Stimulated activated naive CD8-positive, alpha-beta T cell treated with anti-CD3 and anti-CD28 coated beads, Interleukin-15, amount 100 ng/mL, for 72 hours (primary cell): ENCODE data around the gene KLF15.
"Not testable (repeated sequence)": the region's sequence is repeated elsewhere in the genome, so short reads cannot be mapped to it uniquely, and the experiment has no call there.

Experiments used
- ATAC-seq: fragments of 150-1000 bp; cut with Tn5 transposase; 2 replicates; pipeline ENCODE4 v1.10.0; 2021; ENCODE audit warnings: mild to moderate bottlenecking, moderate library complexity
- DNase-seq, 2 donors: peaks; one replicate each; pipeline ENCODE4 v3.0.0; 2021 to 2022
- H3K27ac Mint-ChIP-seq, 2 donors: one replicate each; pipeline ENCODE4 v1.8.0; 2022; ENCODE audit warnings: mild to moderate bottlenecking in 2 of 2, mixed read lengths in 2 of 2, moderate library complexity in 2 of 2
- H3K27me3 Mint-ChIP-seq: one replicate; pipeline ENCODE4 v1.8.0; 2022; ENCODE audit warnings: mixed read lengths
- H3K4me1 Mint-ChIP-seq: one replicate; pipeline ENCODE4 v1.8.0; 2022; ENCODE audit warnings: mild to moderate bottlenecking, mixed read lengths
- H3K4me3 Mint-ChIP-seq, 2 donors: one replicate each; pipeline ENCODE4 v1.8.0; 2022; ENCODE audit warnings: mild to moderate bottlenecking in 2 of 2, mixed read lengths in 2 of 2, moderate library complexity in 1 of 2
- H3K9me3 Mint-ChIP-seq, 2 donors: one replicate each; pipeline ENCODE4 v1.8.0; 2022; ENCODE audit warnings: mixed read lengths in 2 of 2

Gene KLF15

DNA sequence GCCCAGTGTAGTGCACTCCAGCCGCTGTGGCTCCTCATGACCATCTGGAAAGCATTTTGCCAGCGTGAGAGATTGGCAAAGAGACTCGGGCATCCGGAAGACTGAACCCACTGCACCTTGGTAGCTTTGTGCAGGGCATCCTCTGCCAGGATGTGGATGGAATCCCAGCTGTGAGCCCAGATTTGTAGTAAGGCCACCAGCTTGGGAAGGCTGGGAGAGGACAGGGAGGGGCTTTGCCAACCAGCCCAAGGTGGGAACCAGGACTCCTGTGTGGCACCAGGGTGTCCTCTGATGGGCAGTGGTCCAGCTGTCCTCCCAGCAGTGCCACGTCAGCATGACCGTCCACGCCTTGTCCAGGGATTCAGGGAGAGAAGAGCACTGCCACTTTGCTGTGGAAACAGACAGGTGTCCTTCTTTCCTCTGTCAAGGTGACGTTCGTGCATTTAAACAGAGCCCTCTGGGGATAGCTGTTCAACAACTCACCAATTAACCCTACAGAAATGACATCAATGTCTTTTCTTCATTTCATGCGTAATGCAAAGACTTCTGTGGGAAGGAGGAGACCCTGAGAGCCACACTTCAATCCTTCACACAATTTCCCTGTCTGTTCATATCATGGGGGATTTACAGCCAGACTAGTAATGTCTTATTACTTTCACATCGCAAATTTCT lies 19.1 kb downstream of the KLF15 start:
- H3K9me3 Mint-ChIP-seq, result no peaks in the 10 kb centered on the region
- H3K4me1 Mint-ChIP-seq, result no peaks in the 10 kb centered on the region
- H3K4me3 Mint-ChIP-seq, result no peak overlapping the region
- DNase-seq (no peak), ATAC-seq (no peak)
- no peak overlapping the region for H3K27ac Mint-ChIP-seq
- H3K27me3 Mint-ChIP-seq, result peaks cover 31% of the 10 kb centered on the region

DNA sequence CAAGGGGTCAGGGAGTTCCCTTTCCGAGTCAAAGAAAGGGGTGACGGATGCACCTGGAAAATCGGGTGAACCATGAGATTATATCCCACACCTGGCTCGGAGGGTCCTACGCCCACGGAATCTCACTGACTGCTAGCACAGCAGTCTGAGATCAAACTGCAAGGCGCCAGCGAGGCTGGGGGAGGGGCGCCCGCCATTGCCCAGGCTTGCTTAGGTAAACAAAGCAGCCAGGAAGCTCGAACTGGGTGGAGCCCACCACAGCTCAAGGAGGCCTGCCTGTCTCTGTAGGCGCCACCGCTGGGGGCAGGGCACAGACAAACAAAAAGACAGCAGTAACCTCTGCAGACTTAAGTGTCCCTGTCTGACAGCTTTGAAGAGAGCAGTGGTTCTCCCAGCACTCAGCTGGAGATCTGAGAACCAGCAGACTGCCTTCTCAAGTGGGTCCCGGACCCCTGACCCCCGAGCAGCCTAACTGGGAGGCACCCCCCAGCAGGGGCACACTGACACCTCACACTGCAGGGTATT lies 25.3 kb downstream of the KLF15 start:
- DNase-seq, result peak in 1 of 2 donors; percentile 0
- not testable (repeated sequence) for H3K4me3 Mint-ChIP-seq, H3K4me1 Mint-ChIP-seq, ATAC-seq, H3K27ac Mint-ChIP-seq
- Mint-ChIP-seq H3K27me3 (peaks cover 35% of the 10 kb centered on the region), H3K9me3 (peaks cover 12 to 22% of the 10 kb centered on the region in 2 donors)

DNA sequence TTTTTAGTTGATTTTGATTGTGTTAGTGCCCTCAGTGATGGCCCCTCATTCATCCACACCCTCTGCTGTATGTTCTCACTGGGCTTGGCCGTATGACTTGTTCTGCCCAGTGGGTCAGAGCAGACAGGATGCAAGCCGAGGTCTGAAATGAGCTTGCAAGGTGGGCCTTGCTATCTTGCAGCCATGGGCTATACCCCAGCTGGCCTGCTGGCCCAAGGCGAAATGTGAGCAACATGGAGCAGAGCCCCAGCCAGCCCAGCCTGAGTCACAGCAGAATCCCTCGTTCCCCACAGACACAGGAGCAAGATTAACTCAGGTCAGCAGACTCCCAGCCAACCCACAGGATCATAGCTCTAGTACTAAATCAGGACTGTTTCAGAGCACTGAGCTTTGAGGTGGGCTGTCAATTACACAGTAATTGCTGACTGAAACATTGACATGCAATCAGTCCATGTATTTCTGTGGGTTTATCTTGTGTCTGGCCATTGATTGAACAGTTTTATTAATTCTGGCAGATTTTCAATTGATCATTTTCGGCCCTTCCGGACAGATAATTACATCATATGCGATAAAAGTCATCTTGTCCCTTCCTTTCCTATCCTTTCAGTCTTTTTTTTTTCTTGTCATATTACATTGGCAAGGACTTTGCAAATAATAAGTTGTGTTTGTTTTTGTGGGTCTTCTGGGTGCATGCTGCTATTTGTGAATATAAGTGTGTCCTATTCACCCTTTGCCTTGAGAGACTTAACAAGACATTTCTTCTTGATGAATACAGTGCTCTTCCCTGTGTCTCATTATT lies 27.1 kb downstream of the KLF15 start:
- no peak for ATAC-seq
- Mint-ChIP-seq H3K4me1 (no peaks in the 10 kb centered on the region), H3K27me3 (peaks cover 35% of the 10 kb centered on the region), H3K4me3 (no peak overlapping the region), H3K9me3 (peaks cover 16 to 29% of the 10 kb centered on the region in 2 donors), H3K27ac (no peak overlapping the region)
- no peak for DNase-seq

DNA sequence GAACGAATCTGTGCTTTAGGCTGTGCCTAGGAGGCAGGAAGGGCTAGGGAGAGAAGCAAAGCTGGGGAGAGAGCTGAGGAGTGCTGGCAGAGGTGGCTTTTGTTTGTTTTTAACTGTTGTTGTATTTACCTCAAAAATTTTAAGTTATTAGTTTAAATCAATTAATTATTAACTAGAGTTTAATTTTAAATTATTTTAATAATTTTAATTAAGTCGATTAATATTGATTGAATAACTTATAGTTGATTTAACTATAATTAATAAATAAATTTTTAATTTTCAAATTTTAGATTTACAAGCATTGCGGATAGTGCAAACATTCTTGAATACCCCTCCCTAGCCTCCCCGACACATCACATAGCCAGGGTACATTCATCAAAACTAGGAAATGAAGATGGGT lies 30.6 kb downstream of the KLF15 start:
- no peaks in the 10 kb centered on the region for H3K4me1 Mint-ChIP-seq
- no peak overlapping the region for H3K4me3 Mint-ChIP-seq
- ATAC-seq (no peak), DNase-seq (no peak)
- H3K27me3 Mint-ChIP-seq, result peaks cover 35% of the 10 kb centered on the region
- no peak overlapping the region for H3K27ac Mint-ChIP-seq
- peaks cover 16 to 28% of the 10 kb centered on the region in 2 donors for H3K9me3 Mint-ChIP-seq

DNA sequence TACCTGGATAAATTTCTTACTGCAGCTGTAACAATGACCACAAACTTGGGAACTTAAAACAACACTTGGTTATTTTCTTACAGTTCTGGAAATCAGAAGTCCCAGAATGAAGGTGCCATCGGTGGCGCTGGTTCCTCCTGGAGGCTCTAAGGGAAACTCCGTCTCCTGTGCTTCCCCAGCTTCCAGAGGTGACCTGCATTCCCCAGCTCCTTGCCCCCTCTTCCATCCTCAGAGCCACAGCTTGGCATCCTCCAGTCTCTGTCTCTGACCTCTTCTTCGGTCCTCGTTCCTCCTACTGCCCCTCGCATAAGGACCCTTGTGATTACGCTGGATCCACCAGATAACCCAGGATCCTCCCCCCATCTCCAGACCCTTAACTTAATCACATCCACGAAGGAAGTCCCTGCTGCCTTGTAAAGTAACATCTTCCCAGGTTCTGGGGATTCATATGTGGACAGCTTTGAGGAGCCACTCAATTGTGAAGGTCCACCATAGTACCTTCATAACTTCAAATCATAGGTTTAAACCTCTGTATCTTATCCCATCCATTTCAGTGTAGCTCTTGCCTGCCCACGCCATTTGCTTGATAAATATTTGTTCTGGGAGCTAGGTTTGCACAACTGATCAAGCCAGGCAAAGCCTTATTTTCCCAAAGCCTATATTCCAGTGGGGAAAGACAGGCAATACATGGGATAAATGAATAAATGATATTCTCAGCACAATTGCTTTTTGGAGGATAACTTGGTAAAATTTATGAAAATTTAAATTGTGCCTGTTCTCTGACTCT lies 34.8 kb downstream of the KLF15 start:
- peaks cover 4 to 7% of the 10 kb centered on the region in 2 donors for H3K9me3 Mint-ChIP-seq
- no peaks in the 10 kb centered on the region for H3K4me1 Mint-ChIP-seq
- ATAC-seq (no peak), DNase-seq (no peak)
- H3K27ac Mint-ChIP-seq, result no peak overlapping the region
- no peaks in the 10 kb centered on the region for H3K27me3 Mint-ChIP-seq
- no peak overlapping the region for H3K4me3 Mint-ChIP-seq

DNA sequence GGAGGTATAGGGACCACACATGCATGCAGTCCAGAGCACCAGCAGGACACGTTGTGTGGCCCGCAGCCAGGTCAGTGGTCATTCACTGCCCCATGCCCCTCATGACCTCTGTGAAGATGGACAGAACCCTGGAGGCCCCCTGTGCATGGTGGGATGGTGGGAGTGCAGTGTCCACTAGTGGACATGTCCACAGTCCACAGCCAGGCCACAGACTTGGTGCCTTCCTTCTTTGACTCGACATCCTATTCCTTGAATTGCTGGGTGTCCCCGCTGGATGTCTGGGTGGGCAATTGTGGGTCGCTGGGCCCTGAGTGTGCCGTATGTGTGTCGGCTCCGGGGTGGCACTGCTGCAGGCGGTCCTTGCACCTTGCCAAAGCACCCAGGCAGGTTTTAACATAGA lies 35.7 kb downstream of the KLF15 start:
- no peaks in the 10 kb centered on the region for H3K27me3 Mint-ChIP-seq
- no peak overlapping the region for H3K27ac Mint-ChIP-seq
- DNase-seq, result peak in 1 of 2 donors; percentile 7
- no peaks in the 10 kb centered on the region for H3K4me1 Mint-ChIP-seq
- H3K9me3 Mint-ChIP-seq, result peaks cover 3 to 4% of the 10 kb centered on the region in 2 donors
- H3K4me3 Mint-ChIP-seq, result no peak overlapping the region
- ATAC-seq, result no peak

DNA sequence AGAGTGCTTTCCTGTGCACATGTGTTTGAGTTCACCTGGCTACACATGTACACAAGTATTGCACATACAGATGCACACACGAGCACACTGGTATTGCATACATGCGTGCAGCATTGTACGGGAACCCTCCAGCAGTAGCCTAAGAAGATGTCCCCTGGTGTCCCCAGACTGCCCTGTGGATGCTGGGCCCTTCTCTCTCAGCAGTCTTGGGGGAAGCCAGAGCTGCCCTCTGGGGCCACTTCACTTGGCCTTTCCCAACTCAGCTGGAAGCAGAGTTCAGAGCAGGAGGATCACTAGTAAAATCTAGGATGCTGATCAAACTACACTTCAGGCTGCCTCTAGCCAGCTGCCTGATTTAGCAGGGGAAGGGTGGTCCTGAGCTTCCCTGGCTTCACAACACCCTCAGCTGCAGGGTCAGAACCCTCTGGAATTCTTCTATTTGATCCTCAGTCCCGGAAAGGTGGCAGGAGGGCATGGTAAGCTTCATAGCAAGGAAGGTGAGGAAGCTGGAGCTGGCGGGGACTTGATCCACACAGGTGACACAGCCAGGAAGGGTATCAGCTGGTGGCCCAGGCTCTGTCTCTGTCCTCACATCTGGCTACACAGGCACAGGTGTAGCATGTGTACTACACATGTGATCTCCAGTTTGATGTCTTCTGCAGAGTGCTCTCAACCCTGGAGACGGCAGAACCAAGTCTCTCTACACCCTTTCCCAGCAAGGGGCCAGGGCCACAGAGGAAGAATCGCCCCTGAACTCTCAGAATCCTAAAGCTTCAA lies 36.5 kb downstream of the KLF15 start:
- Mint-ChIP-seq H3K4me1 (no peaks in the 10 kb centered on the region), H3K4me3 (no peak overlapping the region), H3K27ac (no peak overlapping the region), H3K9me3 (no peaks in the 10 kb centered on the region), H3K27me3 (no peaks in the 10 kb centered on the region)
- DNase-seq, result no peak
- ATAC-seq, result peak; percentile 17

DNA sequence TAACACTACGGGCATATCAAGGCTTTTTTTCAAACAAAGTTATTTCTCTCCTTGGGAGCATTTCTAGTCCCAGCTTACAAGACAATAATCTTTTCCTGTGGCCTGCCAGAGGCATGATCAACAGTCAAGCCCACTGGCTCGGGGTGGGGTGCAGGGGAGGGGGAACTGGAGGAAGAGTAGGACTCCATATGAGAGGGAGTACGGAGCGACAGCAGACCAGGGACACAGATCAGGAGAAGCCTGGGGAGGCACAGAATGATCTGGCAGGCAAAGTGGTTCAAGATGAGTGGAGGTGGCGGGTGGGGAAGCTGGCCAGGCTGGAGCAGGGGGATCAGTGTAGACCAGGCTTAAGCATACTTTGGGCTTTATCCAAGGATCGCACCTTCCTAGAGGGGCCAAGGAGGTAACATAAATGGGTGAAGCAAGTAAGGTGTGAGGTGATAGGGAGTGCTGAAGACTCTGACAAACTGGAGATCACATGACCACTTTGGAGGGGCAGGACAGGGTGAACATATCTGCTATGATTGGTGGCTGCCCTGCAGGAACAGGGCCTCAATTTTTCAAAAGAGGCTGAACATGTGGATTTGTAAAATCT lies 37.4 kb downstream of the KLF15 start:
- Mint-ChIP-seq H3K9me3 (no peaks in the 10 kb centered on the region), H3K27me3 (no peaks in the 10 kb centered on the region), H3K4me1 (no peaks in the 10 kb centered on the region), H3K27ac (no peak overlapping the region), H3K4me3 (no peak overlapping the region)
- DNase-seq (peak in 1 of 2 donors; percentile 5), ATAC-seq (no peak)

DNA sequence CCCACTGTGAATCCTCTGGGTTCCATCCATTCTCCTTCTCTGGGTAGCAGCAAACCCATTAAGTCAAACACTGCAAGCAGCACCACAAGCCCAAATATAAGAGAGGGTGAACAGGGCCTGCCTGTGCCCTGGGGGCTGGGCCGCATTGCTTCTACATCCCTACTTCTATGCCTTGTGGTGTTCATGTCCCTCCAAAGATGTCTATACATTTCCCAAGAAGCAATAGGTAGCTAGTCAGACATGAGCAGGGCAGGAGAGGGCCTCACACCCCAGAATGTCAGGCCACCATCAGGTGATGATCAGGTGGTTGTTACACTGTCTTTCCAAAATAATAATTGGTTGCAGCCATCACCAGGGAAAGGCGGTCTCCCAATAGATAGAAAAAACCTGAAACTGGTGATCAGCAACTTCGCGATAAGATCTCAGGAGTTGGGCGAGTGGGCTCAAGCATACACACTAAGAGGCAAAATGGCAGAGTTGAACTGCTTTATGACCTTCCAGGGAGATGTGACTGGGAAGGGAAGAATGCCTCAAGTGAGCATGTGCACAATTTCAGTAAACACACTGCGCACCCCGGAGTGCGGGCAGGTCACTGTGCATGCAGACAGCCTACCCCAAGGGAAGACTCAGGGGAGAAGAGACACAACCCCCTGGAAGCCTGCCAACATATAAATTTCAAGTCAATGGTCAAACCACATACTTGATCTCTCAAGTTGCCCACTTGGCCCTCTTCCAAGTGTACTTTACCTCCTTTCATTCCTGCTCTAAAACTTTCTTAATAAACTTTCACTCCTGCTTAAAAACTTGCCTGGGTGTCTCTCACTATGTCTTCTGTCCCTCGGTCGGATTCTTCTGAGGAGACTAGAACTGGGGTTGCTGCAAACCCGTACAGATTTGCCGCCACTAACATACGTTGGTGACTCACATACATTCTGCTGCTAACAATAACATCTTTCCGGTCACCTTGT lies 39.9 kb downstream of the KLF15 start:
- H3K9me3 Mint-ChIP-seq, result no peaks in the 10 kb centered on the region
- no peak overlapping the region for H3K27ac Mint-ChIP-seq
- no peaks in the 10 kb centered on the region for H3K4me1 Mint-ChIP-seq
- no peak for DNase-seq
- ATAC-seq, result no peak
- no peak overlapping the region for H3K4me3 Mint-ChIP-seq
- no peaks in the 10 kb centered on the region for H3K27me3 Mint-ChIP-seq

DNA sequence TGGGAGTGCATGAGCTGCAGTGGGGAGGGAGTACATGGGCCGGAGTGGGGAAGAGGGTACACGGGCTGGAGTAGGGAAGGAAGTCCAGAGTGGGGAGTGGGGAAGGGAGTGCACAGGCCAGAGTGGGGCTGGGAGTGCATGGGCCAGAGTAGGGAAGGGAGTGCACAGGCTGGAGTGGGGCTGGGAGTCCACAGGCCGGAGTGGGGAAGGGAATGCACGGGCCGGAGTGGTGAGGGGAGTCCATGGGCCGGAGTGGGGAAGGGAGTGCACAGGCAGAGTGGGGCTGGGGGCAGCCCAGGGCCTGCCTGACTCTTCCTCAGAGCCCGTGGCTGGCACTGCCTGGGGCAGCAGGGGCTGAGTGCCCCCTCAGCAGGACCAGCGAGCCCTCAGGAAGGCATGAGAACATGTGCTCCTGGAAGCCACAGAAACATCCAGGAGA lies 40.7 kb downstream of the KLF15 start:
- H3K27ac Mint-ChIP-seq, result no peak overlapping the region
- DNase-seq (no peak), ATAC-seq (peak; percentile 33)
- H3K27me3 Mint-ChIP-seq, result peaks cover 4% of the 10 kb centered on the region
- no peaks in the 10 kb centered on the region for H3K9me3 Mint-ChIP-seq
- no peaks in the 10 kb centered on the region for H3K4me1 Mint-ChIP-seq
- H3K4me3 Mint-ChIP-seq, result no peak overlapping the region

DNA sequence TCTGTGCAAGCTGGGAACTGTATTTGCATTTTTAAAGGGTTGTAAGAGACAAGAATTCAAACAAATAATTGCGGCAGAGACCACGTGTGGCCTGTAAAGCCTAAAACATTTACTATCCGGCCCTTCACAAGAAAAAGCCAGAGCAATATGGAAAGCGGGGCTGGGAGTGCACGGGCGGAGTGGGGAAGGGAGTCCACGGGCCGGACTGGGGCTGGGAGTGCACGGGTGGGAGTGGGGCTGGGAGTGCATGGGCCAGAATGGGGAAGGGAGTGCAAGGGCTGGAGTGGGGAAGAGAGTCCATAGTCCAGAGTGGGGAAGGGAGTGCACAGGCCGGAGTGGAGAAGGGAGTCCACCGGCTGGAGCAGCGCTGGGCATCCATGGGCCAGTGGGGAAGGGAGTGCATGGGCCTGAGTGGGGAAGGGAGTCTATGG lies 41.2 kb downstream of the KLF15 start:
- DNase-seq, result no peak
- peak; percentile 37 for ATAC-seq
- peaks cover 9% of the 10 kb centered on the region for H3K27me3 Mint-ChIP-seq
- H3K4me3 Mint-ChIP-seq, result no peak overlapping the region
- no peaks in the 10 kb centered on the region for H3K9me3 Mint-ChIP-seq
- no peaks in the 10 kb centered on the region for H3K4me1 Mint-ChIP-seq
- peak overlapping the region in 1 of 2 donors; percentile 71 for H3K27ac Mint-ChIP-seq

DNA sequence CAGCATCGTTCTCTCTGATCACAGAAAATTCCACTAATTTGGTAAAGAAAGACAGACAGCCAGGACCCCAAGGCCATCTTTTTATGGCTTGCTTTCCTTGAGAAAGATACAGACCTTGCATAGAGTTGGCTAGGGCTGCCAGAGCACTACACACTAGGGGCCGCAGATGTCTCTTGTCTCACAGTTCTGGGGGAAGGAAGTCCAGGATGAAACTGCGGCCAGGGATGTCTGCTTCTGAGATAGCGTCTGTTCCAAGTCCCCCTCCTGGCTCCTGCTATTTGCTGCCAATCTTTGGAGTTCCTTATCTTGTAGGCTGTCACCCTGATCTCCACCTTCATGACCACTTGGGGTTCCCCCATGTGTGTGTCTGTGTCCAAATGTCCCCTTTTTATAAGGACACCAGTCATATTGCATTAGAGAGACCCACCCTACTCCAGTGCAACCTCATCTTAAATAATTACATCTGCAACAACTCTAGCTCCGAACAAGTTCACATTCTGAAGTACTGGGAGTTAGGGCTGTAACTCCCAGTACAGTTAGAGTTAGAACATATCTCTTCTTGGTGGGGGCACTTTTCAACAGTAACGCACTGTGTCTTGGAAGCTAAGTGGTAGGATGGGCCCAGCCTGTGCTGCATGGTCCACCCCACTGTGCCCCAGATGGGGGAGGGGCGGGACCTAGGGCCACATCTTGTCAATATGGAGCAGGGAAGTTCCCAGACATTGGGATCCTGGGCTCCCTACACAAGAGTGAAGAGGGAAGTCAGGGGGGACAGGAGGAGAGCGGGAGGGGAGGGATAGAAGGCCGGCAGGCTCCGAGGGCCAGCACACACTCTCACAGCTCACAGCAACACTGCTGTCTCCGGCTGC lies 42.2 kb downstream of the KLF15 start:
- no peaks in the 10 kb centered on the region for H3K4me1 Mint-ChIP-seq

DNA sequence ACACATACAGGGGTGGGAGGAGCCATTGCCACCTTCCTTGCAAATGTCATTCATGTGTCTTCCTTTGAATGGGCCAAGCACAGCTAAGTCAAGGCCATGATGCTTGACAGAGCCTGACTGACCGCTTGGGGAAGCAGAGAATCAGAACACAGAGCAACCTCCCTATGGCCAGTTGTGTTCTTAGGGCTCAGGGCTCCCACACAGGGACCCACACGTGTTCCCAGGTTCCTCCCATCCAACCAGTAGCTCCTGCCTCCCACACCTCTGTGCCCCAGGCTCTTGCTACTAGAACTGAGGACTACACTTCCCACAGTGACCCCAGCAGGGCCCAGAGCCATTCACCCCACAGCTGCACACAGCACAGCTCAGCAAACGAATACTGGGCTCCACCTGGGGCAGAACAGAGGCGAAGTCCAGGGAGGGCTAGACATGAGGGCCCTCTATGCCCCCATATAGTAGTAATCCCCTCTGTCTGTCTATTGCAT lies 42.9 kb downstream of the KLF15 start:
- Mint-ChIP-seq H3K4me3 (no peak overlapping the region), H3K27me3 (peaks cover 10% of the 10 kb centered on the region), H3K4me1 (no peaks in the 10 kb centered on the region), H3K27ac (peak overlapping the region in 1 of 2 donors; percentile 16), H3K9me3 (no peaks in the 10 kb centered on the region)
- ATAC-seq (no peak), DNase-seq (no peak)

More for the DNA sequence above, 42.2 kb downstream of the KLF15 start:
- Mint-ChIP-seq H3K9me3 (no peaks in the 10 kb centered on the region), H3K27ac (no peak overlapping the region), H3K4me3 (no peak overlapping the region), H3K27me3 (peaks cover 10% of the 10 kb centered on the region)
- ATAC-seq (no peak), DNase-seq (no peak)
